ENCODE measurements around the gene GRAPL.
"Not testable (repeated sequence)": the region's sequence is repeated elsewhere in the genome, so short reads cannot be mapped to it uniquely, and the experiment has no call there.

GRCh38 chr17:19093684-19094438 lies 33.5 kb upstream of the GRAPL start:
- TF ChIP-seq, protein P1, sequence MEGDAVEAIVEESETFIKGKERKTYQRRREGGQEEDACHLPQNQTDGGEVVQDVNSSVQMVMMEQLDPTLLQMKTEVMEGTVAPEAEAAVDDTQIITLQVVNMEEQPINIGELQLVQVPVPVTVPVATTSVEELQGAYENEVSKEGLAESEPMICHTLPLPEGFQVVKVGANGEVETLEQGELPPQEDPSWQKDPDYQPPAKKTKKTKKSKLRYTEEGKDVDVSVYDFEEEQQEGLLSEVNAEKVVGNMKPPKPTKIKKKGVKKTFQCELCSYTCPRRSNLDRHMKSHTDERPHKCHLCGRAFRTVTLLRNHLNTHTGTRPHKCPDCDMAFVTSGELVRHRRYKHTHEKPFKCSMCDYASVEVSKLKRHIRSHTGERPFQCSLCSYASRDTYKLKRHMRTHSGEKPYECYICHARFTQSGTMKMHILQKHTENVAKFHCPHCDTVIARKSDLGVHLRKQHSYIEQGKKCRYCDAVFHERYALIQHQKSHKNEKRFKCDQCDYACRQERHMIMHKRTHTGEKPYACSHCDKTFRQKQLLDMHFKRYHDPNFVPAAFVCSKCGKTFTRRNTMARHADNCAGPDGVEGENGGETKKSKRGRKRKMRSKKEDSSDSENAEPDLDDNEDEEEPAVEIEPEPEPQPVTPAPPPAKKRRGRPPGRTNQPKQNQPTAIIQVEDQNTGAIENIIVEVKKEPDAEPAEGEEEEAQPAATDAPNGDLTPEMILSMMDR (IDR thresholded peaks at IDR 0.05; ENCODE audit: insufficient read depth, low read length): not testable (repeated sequence)
- not testable (repeated sequence) for TF ChIP-seq GABPA, POLR2AphosphoS5 (IDR thresholded peaks at IDR 0.05; ENCODE audit: low read depth)
